ENCODE data around the gene ZNF526.
A peak's percentile ranks its signal among the peaks of the same experiment; 100 is the strongest.

ZNF526 gene

GRCh38 chr19:42229301-42229854, 9.3 kb downstream of the ZNF526 start:
- peak overlapping the region; percentile 30 for H3K27ac ChIP-seq
- no peak for TF ChIP-seq CTCF (IDR thresholded peaks at IDR 0.05)
- H3K9me3 ChIP-seq = no peaks in the 10 kb centered on the region
- no peaks in the 10 kb centered on the region for H3K4me1 ChIP-seq (ENCODE audit: control insufficient read depth in 1 of 2, insufficient read depth in 1 of 2, low read depth in 1 of 2, low read length in 1 of 2)
- peaks cover 85% of the 10 kb centered on the region for H3K36me3 ChIP-seq
- no peak overlapping the region for H3K4me3 ChIP-seq (ENCODE audit: low read depth in 1 of 2, low read length in 1 of 2)
- H3K27me3 ChIP-seq = no peaks in the 10 kb centered on the region

GRCh38 chr19:42229855-42230351, 9.8 kb downstream of the ZNF526 start:
- Histone ChIP-seq H3K27me3 (no peaks in the 10 kb centered on the region), H3K36me3 (peaks cover 85% of the 10 kb centered on the region), H3K4me3 (ENCODE audit: low read depth in 1 of 2, low read length in 1 of 2) (no peak overlapping the region), H3K9me3 (no peaks in the 10 kb centered on the region), H3K4me1 (ENCODE audit: control insufficient read depth in 1 of 2, insufficient read depth in 1 of 2, low read depth in 1 of 2, low read length in 1 of 2) (no peaks in the 10 kb centered on the region), H3K27ac (peak overlapping the region; percentile 30)
- no peak for TF ChIP-seq CTCF (IDR thresholded peaks at IDR 0.05)

GRCh38 chr19:42230571-42230970, 10.5 kb downstream of the ZNF526 start:
- Histone ChIP-seq H3K36me3 (peaks cover 85% of the 10 kb centered on the region), H3K27me3 (no peaks in the 10 kb centered on the region), H3K4me1 (ENCODE audit: control insufficient read depth in 1 of 2, insufficient read depth in 1 of 2, low read depth in 1 of 2, low read length in 1 of 2) (no peaks in the 10 kb centered on the region), H3K9me3 (no peaks in the 10 kb centered on the region), H3K27ac (no peak overlapping the region), H3K4me3 (ENCODE audit: low read depth in 1 of 2, low read length in 1 of 2) (no peak overlapping the region)
- no peak for TF ChIP-seq CTCF (IDR thresholded peaks at IDR 0.05)

- peak overlapping the region; percentile 9 for H3K27ac ChIP-seq
- H3K27me3 ChIP-seq = no peaks in the 10 kb centered on the region
- H3K9me3 ChIP-seq = no peaks in the 10 kb centered on the region
- TF ChIP-seq CTCF (IDR thresholded peaks at IDR 0.05) = no peak
- no peak overlapping the region for H3K4me3 ChIP-seq (ENCODE audit: low read depth in 1 of 2, low read length in 1 of 2)
- peaks cover 86% of the 10 kb centered on the region for H3K36me3 ChIP-seq
- H3K4me1 ChIP-seq (ENCODE audit: control insufficient read depth in 1 of 2, insufficient read depth in 1 of 2, low read depth in 1 of 2, low read length in 1 of 2) = no peaks in the 10 kb centered on the region
These were observed 12.3 kb downstream of the ZNF526 start for GRCh38 chr19:42232435-42232834.

- Histone ChIP-seq H3K27me3 (no peaks in the 10 kb centered on the region), H3K9me3 (no peaks in the 10 kb centered on the region), H3K4me3 (ENCODE audit: low read depth in 1 of 2, low read length in 1 of 2) (no peak overlapping the region), H3K27ac (no peak overlapping the region), H3K4me1 (ENCODE audit: control insufficient read depth in 1 of 2, insufficient read depth in 1 of 2, low read depth in 1 of 2, low read length in 1 of 2) (no peaks in the 10 kb centered on the region), H3K36me3 (peaks cover 89% of the 10 kb centered on the region)
- no peak for TF ChIP-seq CTCF (IDR thresholded peaks at IDR 0.05)
These were observed 13.0 kb downstream of the ZNF526 start for GRCh38 chr19:42233106-42233505.
